Measurements from ENCODE around the gene VPS35L.
"Not testable (repeated sequence)": the region's sequence is repeated elsewhere in the genome, so short reads cannot be mapped to it uniquely, and the experiment has no call there.

The VPS35L gene

DNA sequence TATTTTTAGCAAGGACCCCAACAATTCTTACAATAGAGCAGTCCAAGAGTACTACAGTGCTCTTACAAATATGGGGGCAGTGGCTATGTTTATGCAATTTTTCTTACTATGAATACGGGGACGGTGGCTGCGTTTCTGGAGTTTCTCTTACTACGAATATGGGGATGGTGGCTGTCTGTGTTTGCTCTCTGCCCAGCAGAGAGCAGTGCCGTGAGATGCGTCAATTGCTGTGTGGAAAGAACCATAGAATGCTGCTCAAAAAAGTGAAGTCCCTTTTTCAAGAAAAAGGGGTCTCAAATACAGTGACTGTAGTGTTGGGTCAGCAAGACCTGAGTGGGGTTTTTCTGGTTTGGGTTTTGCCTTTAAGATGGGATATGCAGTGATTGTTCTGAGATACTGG lies 108.7 kb downstream of the VPS35L start:
- Histone ChIP-seq H3K4me2 (ENCODE audit: low read length) (no peak overlapping the region), H3K36me3 (ENCODE audit: insufficient read depth, low read length) (peaks cover 5% of the 10 kb centered on the region), H3K27me3 (ENCODE audit: control insufficient read depth, insufficient read depth, low read length) (no peaks in the 10 kb centered on the region), H3K4me1 (ENCODE audit: control insufficient read depth, insufficient read depth, low read length) (no peaks in the 10 kb centered on the region), H3K9ac (ENCODE audit: low read depth, low read length) (no peak overlapping the region), H3K4me3 (ENCODE audit: low read length) (no peak overlapping the region), H3K9me3 (replicated peaks; ENCODE audit: low read length) (no peaks in the 10 kb centered on the region)

DNA sequence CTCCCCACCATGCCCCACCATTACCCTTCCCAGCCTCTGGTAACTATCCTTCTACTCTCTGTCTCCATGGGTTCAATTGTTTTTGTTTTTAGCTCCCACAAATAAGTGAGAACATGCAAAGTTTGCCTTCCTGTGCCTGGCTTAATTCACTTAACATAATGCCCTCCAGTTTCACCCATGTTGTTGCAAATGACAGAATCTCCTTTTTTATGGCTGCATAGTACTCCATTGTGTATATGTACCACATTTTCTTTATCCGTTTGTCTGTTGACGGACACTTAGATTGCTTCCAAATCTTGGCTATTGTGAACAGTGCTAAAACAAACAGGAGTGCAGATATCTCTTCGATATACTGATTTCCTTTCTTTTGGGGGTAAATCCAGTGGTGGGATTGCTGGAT lies 109.8 kb downstream of the VPS35L start:
- not testable (repeated sequence) for H3K4me2 ChIP-seq (ENCODE audit: low read length); H3K9ac ChIP-seq (ENCODE audit: low read depth, low read length); H3K4me1 ChIP-seq (ENCODE audit: control insufficient read depth, insufficient read depth, low read length); H3K4me3 ChIP-seq (ENCODE audit: low read length); H3K9me3 ChIP-seq (replicated peaks; ENCODE audit: low read length); H3K27me3 ChIP-seq (ENCODE audit: control insufficient read depth, insufficient read depth, low read length); H3K36me3 ChIP-seq (ENCODE audit: insufficient read depth, low read length)

DNA sequence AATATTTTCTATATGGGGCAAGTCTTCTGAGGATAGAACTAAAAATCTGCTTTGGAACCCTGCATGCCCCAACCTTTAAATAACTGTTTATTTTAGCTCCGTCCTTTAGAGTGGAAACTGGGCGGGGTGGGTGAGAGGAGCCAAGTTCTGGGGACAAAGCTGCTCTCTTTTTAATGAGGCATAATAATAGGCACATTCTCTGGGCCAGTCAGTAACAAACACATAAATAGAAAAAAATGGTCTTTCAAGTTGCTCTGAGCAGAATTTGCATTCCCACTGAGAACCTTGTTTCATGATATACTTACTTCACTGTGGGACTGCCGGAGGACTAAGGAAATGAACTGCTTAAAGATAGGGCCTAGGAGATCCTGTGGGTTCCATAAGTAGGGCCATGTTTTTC lies 111.0 kb downstream of the VPS35L start:
- Histone ChIP-seq H3K9ac (ENCODE audit: low read depth, low read length) (no peak overlapping the region), H3K4me1 (ENCODE audit: control insufficient read depth, insufficient read depth, low read length) (no peaks in the 10 kb centered on the region), H3K4me2 (ENCODE audit: low read length) (no peak overlapping the region), H3K4me3 (ENCODE audit: low read length) (no peak overlapping the region), H3K9me3 (replicated peaks; ENCODE audit: low read length) (no peaks in the 10 kb centered on the region), H3K36me3 (ENCODE audit: insufficient read depth, low read length) (peaks cover 14% of the 10 kb centered on the region), H3K27me3 (ENCODE audit: control insufficient read depth, insufficient read depth, low read length) (no peaks in the 10 kb centered on the region)

DNA sequence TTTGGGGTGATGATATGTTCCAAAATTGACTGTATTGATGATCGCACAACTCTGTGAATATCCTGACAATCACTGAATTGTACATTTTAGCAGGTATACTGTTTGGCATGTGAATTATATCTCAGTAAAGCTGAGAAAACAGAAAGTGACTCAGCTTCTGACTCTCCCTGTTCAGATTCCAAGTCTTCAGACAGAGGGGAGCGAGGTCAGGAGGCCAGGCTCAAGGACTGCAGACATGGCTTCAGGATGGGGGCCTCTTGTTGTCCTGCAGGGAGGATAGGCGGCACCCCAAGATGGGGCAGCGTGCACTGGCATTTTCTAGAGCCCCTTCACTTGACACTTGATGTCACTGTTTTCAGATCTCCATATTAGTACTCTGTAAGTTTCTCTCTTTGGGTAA lies 116.9 kb downstream of the VPS35L start:
- H3K36me3 ChIP-seq (ENCODE audit: insufficient read depth, low read length), result peaks cover 24% of the 10 kb centered on the region
- no peak overlapping the region for H3K4me2 ChIP-seq (ENCODE audit: low read length)
- H3K4me3 ChIP-seq (ENCODE audit: low read length), result no peak overlapping the region
- H3K27me3 ChIP-seq (ENCODE audit: control insufficient read depth, insufficient read depth, low read length), result no peaks in the 10 kb centered on the region
- no peaks in the 10 kb centered on the region for H3K4me1 ChIP-seq (ENCODE audit: control insufficient read depth, insufficient read depth, low read length)
- no peaks in the 10 kb centered on the region for H3K9me3 ChIP-seq (replicated peaks; ENCODE audit: low read length)
- no peak overlapping the region for H3K9ac ChIP-seq (ENCODE audit: low read depth, low read length)

DNA sequence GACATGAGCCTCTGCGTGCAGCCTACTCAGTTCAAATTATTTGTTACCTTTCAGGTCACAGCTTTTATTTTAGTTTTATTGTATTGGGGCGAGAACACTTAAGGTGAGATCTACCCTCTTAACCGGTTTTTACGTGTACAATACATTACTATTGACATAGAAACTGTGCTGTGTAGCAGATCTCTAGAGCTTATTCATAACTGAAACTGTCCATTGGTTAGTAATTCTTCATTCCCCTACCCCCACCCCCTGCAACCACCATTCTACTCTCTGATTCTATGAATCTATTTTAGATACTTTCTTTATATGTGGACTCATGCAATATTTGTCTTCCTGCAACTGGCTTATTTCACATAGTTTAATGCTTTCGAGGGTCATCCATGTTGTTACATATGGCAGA lies 119.0 kb downstream of the VPS35L start:
- H3K4me2 ChIP-seq (ENCODE audit: low read length), result no peak overlapping the region
- H3K27me3 ChIP-seq (ENCODE audit: control insufficient read depth, insufficient read depth, low read length), result no peaks in the 10 kb centered on the region
- peaks cover 31% of the 10 kb centered on the region for H3K36me3 ChIP-seq (ENCODE audit: insufficient read depth, low read length)

DNA sequence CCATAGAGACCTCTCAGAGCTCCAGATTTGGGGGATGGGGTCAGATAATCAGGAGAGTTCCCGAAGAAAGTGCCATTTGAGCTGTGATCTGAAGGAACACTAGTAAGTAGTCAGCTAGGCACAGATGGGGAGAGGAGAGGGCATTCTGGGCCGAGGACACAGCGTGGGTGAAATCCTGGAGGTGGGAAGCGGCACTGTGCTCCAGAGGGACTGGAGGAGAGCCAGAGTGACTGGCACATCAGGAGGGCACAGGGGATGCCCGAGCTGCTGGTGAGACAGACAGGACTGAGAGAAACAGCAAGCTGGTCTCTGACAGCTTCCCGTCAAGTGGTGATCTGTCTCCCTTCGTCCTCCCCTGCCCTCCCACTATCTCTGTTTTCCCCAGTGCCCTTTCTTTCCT lies 121.9 kb downstream of the VPS35L start:
- H3K36me3 ChIP-seq (ENCODE audit: insufficient read depth, low read length), result peaks cover 28% of the 10 kb centered on the region
- H3K27me3 ChIP-seq (ENCODE audit: control insufficient read depth, insufficient read depth, low read length), result no peaks in the 10 kb centered on the region
- H3K4me1 ChIP-seq (ENCODE audit: control insufficient read depth, insufficient read depth, low read length), result no peaks in the 10 kb centered on the region
- H3K9ac ChIP-seq (ENCODE audit: low read depth, low read length), result no peak overlapping the region
- H3K4me2 ChIP-seq (ENCODE audit: low read length), result no peak overlapping the region
- H3K4me3 ChIP-seq (ENCODE audit: low read length), result no peak overlapping the region
- no peaks in the 10 kb centered on the region for H3K9me3 ChIP-seq (replicated peaks; ENCODE audit: low read length)

More for the DNA sequence above, 119.0 kb downstream of the VPS35L start:
- Histone ChIP-seq H3K9me3 (replicated peaks; ENCODE audit: low read length) (no peaks in the 10 kb centered on the region), H3K9ac (ENCODE audit: low read depth, low read length) (no peak overlapping the region), H3K4me1 (ENCODE audit: control insufficient read depth, insufficient read depth, low read length) (no peaks in the 10 kb centered on the region), H3K4me3 (ENCODE audit: low read length) (no peak overlapping the region)

DNA sequence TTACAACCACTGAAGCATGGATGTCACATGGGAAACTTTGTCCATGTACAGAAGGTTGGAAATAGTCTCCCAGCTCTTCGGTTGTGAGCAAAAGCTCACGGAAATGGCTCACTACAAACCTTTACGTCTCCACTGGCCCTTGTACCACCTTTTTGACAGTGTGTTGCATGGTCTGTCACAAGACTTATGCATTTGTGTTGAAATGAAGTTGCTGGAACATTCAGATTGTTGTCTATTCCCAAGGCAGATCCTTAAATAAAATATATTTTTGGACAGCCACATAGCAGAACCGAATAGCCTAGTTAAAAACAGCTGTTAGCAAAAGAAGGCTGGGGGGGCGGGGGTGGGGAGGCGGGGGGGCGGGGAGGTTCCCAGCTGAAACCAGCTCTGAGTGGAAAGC lies 123.3 kb downstream of the VPS35L start:
- Histone ChIP-seq H3K4me1 (ENCODE audit: control insufficient read depth, insufficient read depth, low read length) (no peaks in the 10 kb centered on the region), H3K9me3 (replicated peaks; ENCODE audit: low read length) (no peaks in the 10 kb centered on the region), H3K27me3 (ENCODE audit: control insufficient read depth, insufficient read depth, low read length) (no peaks in the 10 kb centered on the region), H3K9ac (ENCODE audit: low read depth, low read length) (no peak overlapping the region), H3K36me3 (ENCODE audit: insufficient read depth, low read length) (peaks cover 40% of the 10 kb centered on the region), H3K4me3 (ENCODE audit: low read length) (no peak overlapping the region), H3K4me2 (ENCODE audit: low read length) (no peak overlapping the region)

DNA sequence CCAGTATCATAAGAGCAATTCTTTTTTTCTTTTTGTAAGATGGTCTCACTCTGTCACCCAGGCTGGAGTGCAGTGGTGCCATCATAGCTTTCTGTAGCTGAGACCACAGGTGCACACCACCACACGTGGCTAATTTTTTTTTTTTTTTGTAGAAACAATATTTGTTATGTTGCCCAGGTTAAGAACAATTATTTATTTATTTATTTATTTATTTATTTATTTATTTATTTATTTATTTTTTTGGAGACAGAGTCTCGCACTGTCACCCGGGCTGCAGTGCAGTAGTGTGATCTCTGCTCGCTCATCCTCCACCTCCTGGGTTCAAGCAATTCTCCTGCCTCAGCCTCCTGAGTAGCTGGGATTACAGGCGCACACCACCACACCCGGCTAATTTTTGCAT lies 123.8 kb downstream of the VPS35L start:
- not testable (repeated sequence) for H3K9me3 ChIP-seq (replicated peaks; ENCODE audit: low read length); H3K4me1 ChIP-seq (ENCODE audit: control insufficient read depth, insufficient read depth, low read length); H3K27me3 ChIP-seq (ENCODE audit: control insufficient read depth, insufficient read depth, low read length); H3K4me2 ChIP-seq (ENCODE audit: low read length); H3K9ac ChIP-seq (ENCODE audit: low read depth, low read length); H3K4me3 ChIP-seq (ENCODE audit: low read length)
- peaks cover 44% of the 10 kb centered on the region for H3K36me3 ChIP-seq (ENCODE audit: insufficient read depth, low read length)

DNA sequence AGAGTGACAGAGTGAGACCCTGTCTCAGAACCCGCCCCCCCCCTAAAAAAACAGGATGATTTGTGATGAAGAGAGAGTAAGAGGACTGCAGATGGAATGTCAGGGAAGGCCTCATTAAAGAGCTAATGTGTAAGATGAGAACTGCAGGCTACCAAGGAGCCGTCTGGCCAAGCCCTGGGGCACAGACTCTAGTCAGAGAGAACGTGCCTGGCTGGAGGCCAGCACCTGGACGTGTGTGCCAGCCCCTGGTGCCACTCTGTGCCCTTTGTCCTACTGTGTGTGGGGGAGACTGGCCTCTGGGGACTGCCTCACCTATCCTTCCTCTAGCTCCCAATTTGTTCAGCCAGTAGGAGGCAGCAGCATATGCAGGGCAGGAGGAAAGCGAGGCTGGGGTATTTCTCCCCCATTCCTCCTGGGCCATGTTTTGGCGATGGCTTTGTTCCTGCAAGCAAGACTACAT lies 125.4 kb downstream of the VPS35L start:
- Histone ChIP-seq H3K9ac (ENCODE audit: low read depth, low read length) (no peak overlapping the region), H3K27me3 (ENCODE audit: control insufficient read depth, insufficient read depth, low read length) (no peaks in the 10 kb centered on the region), H3K4me2 (ENCODE audit: low read length) (no peak overlapping the region), H3K36me3 (ENCODE audit: insufficient read depth, low read length) (peaks cover 49% of the 10 kb centered on the region), H3K4me1 (ENCODE audit: control insufficient read depth, insufficient read depth, low read length) (no peaks in the 10 kb centered on the region), H3K9me3 (replicated peaks; ENCODE audit: low read length) (no peaks in the 10 kb centered on the region), H3K4me3 (ENCODE audit: low read length) (no peak overlapping the region)

DNA sequence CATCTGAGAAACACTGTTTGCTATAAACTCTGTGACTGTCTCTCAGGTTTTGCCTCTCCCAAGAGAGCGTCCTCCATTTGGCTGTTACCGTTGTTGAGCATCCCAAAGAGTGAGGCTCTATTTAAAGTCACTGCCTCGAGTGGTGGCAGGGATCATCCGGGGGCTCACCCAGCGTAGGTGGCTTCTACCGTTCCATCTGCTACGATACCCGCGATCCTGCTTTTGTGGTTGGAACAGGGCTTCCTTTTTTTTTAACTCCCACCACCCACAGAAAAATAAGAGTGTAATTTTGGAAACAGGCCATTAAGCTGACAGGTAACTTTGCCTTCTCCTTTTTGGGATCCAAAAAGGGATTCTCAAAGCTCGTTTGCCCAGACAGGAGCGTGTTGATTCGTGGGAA lies 126.1 kb downstream of the VPS35L start:
- Histone ChIP-seq H3K4me1 (ENCODE audit: control insufficient read depth, insufficient read depth, low read length) (no peaks in the 10 kb centered on the region), H3K4me3 (ENCODE audit: low read length) (no peak overlapping the region), H3K9ac (ENCODE audit: low read depth, low read length) (no peak overlapping the region), H3K27me3 (ENCODE audit: control insufficient read depth, insufficient read depth, low read length) (no peaks in the 10 kb centered on the region), H3K9me3 (replicated peaks; ENCODE audit: low read length) (no peaks in the 10 kb centered on the region), H3K36me3 (ENCODE audit: insufficient read depth, low read length) (peaks cover 50% of the 10 kb centered on the region), H3K4me2 (ENCODE audit: low read length) (no peak overlapping the region)

DNA sequence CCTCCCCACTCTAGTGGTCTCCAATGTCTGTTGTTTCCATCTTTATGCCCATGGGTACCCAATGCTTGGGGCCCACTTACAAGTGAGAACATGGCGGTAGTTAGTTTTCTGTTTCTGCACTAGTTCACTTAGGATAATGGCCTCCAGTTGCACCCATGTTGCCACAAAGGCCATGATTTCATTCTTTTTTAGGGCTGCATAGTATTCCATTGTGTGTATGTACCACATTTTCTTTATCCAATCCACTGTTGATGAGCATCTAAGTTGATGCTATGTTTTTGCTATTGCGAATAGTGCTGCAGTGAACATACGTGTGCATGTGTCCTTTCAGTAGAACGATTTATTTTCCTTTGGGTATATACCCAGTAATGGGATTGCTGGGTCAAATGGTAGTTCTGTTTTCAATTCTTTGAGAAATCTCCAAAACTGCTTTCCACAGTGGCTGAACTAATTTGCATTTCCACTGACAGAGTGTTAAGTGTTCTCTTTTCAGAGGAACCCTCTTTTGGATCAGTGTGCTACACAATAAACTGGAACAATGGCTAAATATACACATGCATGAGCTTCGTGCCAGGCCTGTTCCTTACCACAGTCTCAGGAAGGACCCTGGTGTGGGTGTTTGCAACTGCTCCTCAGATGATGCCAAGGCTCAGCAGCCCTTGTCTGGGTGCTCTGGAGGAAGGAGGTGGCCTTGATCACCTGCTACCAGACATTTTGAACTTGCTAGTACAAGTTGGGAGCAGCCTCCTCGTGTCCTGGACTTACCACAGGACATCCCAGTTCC lies 128.1 kb downstream of the VPS35L start:
- Histone ChIP-seq H3K36me3 (ENCODE audit: insufficient read depth, low read length) (peaks cover 43% of the 10 kb centered on the region), H3K4me2 (ENCODE audit: low read length) (no peak overlapping the region), H3K27me3 (ENCODE audit: control insufficient read depth, insufficient read depth, low read length) (no peaks in the 10 kb centered on the region), H3K4me1 (ENCODE audit: control insufficient read depth, insufficient read depth, low read length) (no peaks in the 10 kb centered on the region), H3K4me3 (ENCODE audit: low read length) (no peak overlapping the region), H3K9ac (ENCODE audit: low read depth, low read length) (no peak overlapping the region), H3K9me3 (replicated peaks; ENCODE audit: low read length) (no peaks in the 10 kb centered on the region)

DNA sequence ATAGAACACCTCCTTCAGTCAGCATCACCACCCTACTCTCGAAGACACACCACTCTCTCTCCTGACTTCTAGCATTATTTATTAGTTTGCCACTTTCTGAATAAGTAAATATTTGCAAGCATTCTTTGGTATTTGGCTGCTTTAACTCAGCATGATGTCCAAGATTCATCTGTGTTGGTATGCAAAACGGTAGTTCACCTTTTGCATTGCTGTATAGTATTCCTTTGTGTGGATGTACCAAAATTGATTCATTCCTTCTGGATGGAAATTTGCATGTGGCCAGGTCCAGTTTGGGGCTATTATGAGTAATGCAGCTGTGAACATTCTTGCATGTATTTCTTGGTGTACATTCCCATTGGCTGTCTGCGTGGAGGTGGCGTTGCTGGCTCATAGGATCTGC lies 129.7 kb downstream of the VPS35L start:
- Histone ChIP-seq H3K36me3 (ENCODE audit: insufficient read depth, low read length) (peaks cover 39% of the 10 kb centered on the region), H3K9ac (ENCODE audit: low read depth, low read length) (no peak overlapping the region), H3K4me1 (ENCODE audit: control insufficient read depth, insufficient read depth, low read length) (no peaks in the 10 kb centered on the region)

More for the DNA sequence above, 129.7 kb downstream of the VPS35L start:
- Histone ChIP-seq H3K4me2 (ENCODE audit: low read length) (no peak overlapping the region), H3K27me3 (ENCODE audit: control insufficient read depth, insufficient read depth, low read length) (no peaks in the 10 kb centered on the region), H3K4me3 (ENCODE audit: low read length) (no peak overlapping the region), H3K9me3 (replicated peaks; ENCODE audit: low read length) (no peaks in the 10 kb centered on the region)

All from skeletal muscle satellite cell (primary cell).